ENCODE results near the gene RNF112. TPM values are rescaled to one million over a fixed set of nuclear protein-coding genes. Genes with fewer than 3 reads are reported as not detected.

Gene RNF112
- total RNA-seq, 1 donor from 2014 or later = 2.5 TPM

- no peak for DNase-seq (ENCODE audit: low spot score)
- intact Hi-C loops (cut with DNase I) = loop anchor here (10.0 kb wide), 1 partner anchor 273 kb away; the partner anchor contains the start of gene ALDH3A2
Measured at GRCh38 chr17:19372011-19372370, 39.0 kb upstream of the RNF112 start.

- peak; percentile 74 for DNase-seq (ENCODE audit: low spot score)
- intact Hi-C loops (cut with DNase I) = loop anchor here (10.0 kb wide), 1 partner anchor 272 kb away; the partner anchor contains the start of gene ALDH3A2
Measured at GRCh38 chr17:19372439-19372838, 38.6 kb upstream of the RNF112 start.

DNA sequence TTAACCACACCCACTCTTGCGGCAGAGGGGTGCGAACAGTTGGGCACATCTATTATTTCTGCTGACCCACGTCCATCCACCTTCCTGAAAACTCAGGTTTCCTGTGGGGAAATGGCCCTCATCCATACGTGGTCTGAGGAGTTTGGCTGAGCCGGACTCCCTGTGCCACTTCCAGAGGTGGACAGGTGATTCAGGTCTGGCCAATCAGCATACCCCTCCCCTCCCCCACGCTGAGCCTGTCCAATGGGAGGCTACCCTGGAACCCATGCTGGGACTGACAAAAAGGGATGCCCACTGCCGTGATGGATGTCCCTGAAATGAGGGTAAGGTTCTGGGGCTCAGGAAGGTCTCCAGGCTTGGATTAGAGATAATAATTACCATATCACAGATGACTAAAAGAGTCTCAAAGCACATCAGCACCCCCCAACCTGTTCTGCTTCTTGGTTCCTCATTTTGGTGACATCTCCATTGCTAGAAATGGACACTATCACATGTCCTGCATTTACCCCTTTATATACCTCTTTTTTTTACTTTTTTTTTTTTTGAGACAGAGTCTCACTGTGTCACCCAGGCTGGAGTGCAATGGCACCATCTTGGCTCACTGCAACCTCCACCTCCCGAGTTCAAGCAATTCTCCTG, 38.0 kb upstream of the RNF112 start:
- intact Hi-C loops (cut with DNase I) = loop anchor here (10.0 kb wide), 1 partner anchor 272 kb away; the partner anchor contains the start of gene ALDH3A2

GRCh38 chr17:19374136-19374535, 36.9 kb upstream of the RNF112 start:
- DNase-seq (ENCODE audit: low spot score) = no peak
- intact Hi-C loops (cut with DNase I) = loop anchor here (10.0 kb wide), 1 partner anchor 271 kb away; the partner anchor contains the start of gene ALDH3A2

More for the DNA sequence above, 38.0 kb upstream of the RNF112 start:
- DNase-seq (ENCODE audit: low spot score) = peak; percentile 12

- intact Hi-C loops (cut with DNase I) = loop anchor here (10.0 kb wide), 1 partner anchor 269 kb away; the partner anchor contains the start of gene ALDH3A2
- DNase-seq (ENCODE audit: low spot score) = no peak
Measured at GRCh38 chr17:19375732-19376131, 35.3 kb upstream of the RNF112 start.

DNA sequence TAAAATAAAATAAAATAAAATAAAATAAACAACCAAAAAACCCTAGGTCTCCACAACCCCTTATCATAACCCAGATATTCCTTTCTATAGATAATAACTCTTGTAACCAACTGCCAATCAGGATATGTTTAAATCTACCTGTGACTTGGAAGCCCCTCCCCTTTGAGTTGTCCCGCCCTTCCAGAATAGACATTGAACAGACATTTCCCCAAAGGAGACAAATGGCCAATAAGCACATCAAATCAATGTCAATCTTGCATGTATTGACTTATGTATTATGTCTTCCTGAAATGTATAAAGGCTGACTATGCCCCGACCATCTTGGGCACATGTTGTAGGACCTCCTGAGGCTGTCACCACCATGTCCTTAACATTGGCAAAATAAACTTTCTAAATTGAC, 34.2 kb upstream of the RNF112 start:
- intact Hi-C loops (cut with DNase I) = loop anchor here (10.0 kb wide), 1 partner anchor 268 kb away; the partner anchor contains the start of gene ALDH3A2
- DNase-seq (ENCODE audit: low spot score) = no peak

DNA sequence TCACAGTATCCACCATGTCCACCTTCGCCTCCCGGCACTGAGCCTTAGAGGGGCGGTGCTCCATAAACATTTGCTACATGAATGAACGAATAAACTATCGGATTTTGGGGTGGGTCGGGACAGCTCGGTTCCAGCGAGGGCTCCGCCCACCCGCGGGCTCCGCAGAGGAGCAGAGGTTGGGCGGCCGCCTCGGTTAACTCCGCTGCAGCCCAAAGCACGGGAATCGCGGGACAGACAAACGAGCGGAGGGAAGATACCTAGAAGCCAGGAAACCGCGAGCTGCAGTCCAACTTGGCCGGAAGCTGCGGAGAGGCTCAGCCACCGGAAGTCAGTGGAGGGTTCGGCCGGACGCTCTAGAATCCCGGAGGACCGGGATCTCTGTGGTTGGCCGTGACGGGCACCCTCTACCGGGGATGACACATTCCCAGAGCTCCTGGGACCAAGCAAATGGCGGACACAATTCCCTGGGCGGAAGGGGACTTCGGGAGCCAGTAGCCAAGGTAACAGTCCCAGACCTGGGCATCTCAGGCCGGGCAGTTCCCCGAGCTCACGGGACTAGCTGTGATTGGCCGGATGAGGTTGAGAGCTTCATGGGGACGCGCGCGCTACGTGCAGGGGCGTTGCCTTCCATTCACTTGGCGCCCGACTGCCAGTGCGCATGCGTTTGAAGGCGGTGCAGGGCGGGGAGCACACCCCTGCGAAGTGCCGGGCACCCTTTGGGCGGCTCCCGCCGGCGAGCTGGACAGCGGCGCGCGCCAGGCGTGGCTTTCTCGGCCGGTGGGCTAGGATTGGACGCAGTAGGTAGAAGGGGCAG, 33.2 kb upstream of the RNF112 start:
- peak; percentile 100 for DNase-seq (ENCODE audit: low spot score)
- intact Hi-C loops (cut with DNase I) = loop anchor here (10.0 kb wide), 1 partner anchor 267 kb away; the partner anchor contains the start of gene ALDH3A2

- peak; percentile 74 for DNase-seq (ENCODE audit: low spot score)
- intact Hi-C loops (cut with DNase I) = loop anchor here (10.0 kb wide), 1 partner anchor 266 kb away; the partner anchor contains the start of gene ALDH3A2
Measured at GRCh38 chr17:19378416-19379360, 32.3 kb upstream of the RNF112 start, which contains the start of gene MAPK7. Gene MAPK7, plus strand, starts transcription at chr17:19378498. Its CDS starts 403 bp downstream, at chr17:19378901.

DNA sequence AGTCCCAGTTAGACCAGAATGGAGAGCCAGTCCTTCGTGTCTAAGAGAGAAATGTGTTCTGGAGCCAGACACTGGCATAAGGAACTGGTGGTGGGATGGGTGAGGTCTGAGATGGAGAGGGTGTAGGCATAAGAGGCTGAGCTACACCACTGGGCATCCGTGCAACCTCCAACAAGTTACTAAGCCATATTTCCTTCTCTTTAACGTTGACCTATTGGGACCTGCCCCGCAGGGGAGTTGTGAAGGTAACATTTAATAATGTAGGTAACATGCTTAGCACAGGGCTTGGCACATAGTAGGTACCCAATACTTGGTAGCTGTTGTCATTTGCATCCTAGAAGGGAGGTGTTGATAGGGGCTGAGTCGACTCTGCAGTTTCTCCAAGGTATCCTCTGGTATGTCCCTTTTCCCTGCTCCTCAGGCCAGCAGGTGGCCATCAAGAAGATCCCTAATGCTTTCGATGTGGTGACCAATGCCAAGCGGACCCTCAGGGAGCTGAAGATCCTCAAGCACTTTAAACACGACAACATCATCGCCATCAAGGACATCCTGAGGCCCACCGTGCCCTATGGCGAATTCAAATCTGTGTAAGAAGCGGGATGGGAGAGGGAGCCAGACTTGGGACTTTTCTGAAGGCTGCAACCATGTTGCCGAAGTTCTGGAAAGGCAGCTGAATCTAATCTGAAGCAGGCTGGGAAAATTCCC, 31.5 kb upstream of the RNF112 start:
- intact Hi-C loops (cut with DNase I) = loop anchor here (10.0 kb wide), 1 partner anchor 265 kb away; the partner anchor contains the start of gene ALDH3A2
- DNase-seq (ENCODE audit: low spot score) = peak; percentile 38

GRCh38 chr17:19380481-19381301, 30.3 kb upstream of the RNF112 start:
- peak; percentile 59 for DNase-seq (ENCODE audit: low spot score)
- intact Hi-C loops (cut with DNase I) = no loop called here

- no peak for DNase-seq (ENCODE audit: low spot score)
- intact Hi-C loops (cut with DNase I) = no loop called here
Measured at GRCh38 chr17:19381361-19381740, 29.7 kb upstream of the RNF112 start.

DNA sequence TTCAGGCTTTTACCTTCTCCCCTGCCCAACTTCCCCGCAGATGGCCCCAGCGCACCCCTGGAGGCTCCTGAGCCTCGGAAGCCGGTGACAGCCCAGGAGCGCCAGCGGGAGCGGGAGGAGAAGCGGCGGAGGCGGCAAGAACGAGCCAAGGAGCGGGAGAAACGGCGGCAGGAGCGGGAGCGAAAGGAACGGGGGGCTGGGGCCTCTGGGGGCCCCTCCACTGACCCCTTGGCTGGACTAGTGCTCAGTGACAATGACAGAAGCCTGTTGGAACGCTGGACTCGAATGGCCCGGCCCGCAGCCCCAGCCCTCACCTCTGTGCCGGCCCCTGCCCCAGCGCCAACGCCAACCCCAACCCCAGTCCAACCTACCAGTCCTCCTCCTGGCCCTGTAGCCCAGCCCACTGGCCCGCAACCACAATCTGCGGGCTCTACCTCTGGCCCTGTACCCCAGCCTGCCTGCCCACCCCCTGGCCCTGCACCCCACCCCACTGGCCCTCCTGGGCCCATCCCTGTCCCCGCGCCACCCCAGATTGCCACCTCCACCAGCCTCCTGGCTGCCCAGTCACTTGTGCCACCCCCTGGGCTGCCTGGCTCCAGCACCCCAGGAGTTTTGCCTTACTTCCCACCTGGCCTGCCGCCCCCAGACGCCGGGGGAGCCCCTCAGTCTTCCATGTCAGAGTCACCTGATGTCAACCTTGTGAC, 29.1 kb upstream of the RNF112 start:
- intact Hi-C loops (cut with DNase I) = no loop called here
- DNase-seq (ENCODE audit: low spot score) = peak; percentile 73

- intact Hi-C loops (cut with DNase I) = no loop called here
- DNase-seq (ENCODE audit: low spot score) = peak; percentile 53
Measured at GRCh38 chr17:19382531-19383444, 28.2 kb upstream of the RNF112 start.

GRCh38 chr17:19383681-19384470, 27.2 kb upstream of the RNF112 start:
- intact Hi-C loops (cut with DNase I) = no loop called here
- DNase-seq (ENCODE audit: low spot score) = peak; percentile 65

DNA sequence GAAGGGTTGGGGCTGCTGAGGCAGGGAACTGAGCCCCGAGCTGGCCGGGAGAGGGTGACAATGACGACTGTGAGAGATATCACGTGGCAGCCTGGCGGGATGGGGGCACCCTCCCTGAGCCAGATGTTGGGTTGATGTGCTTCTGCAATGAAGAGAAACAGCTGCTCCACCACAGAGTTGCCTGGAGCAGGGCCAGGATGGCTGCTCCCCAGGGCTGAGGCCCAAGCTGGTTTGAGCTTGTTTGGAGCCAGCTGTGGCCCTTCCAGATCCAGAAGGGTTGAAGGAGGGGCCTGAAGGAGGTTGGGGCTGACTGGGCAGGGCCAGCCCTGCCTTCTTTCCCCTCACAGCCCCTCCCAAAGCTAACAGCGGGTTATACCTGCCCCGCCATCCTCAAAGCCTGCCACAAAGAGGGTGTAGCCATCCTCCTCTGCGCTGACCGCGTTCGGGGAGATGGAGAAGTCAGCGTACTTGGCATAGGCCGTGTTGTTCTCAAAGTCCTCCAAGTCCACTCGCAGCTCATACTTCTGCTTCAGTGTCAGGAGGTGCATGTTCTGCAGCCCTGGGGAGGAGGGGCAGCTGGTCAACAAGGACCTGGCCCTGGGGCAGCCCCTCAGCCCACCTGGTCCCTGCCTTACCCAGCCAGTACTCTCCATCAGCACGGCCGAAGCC, 26.2 kb upstream of the RNF112 start:
- peak; percentile 80 for DNase-seq (ENCODE audit: low spot score)
- intact Hi-C loops (cut with DNase I) = no loop called here
